ENCODE data around the gene LAMB3. TPM values are rescaled to one million over a fixed set of nuclear protein-coding genes. Genes with fewer than 3 reads are reported as not detected.

The LAMB3 gene
- total RNA-seq, 2 experiments from 2014 or later: 1.3 to 1.9 TPM

DNA sequence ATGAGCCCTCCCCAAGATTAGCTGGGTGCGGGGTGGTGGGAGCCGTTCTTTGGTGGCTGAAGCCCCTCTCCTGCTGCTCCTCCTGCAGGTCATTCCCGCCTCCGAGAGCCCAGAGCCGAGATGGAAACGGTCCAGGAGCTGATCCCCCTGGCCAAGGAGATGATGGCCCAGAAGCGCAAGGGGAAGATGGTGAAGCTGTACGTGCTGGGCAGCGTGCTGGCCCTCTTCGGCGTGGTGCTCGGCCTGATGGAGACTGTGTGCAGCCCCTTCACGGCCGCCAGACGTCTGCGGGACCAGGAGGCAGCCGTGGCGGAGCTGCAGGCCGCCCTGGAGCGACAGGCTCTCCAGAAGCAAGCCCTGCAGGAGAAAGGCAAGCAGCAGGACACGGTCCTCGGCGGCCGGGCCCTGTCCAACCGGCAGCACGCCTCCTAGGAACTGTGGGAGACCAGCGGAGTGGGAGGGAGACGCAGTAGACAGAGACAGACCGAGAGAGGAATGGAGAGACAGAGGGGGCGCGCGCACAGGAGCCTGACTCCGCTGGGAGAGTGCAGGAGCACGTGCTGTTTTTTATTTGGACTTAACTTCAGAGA is 23.4 kb upstream of the LAMB3 start:
- CTCF ChIA-PET: interaction anchor here (1.2 to 3.7 kb wide), 9 partner anchors 8 to 72 kb away, joined by 3 to 20 read pairs (median 6); no protein-coding TSS in a partner anchor
- POLR2A ChIA-PET: no interaction called here
- peaks cover 60% of the 10 kb centered on the region for H3K27me3 Mint-ChIP-seq
- H3K36me3 Mint-ChIP-seq (ENCODE audit: low read depth): peaks cover 4% of the 10 kb centered on the region
- H3K4me1 Mint-ChIP-seq: peaks cover 49% of the 10 kb centered on the region
- H3K9me3 Mint-ChIP-seq: peaks cover 3% of the 10 kb centered on the region
- DNase-seq: no peak
- H3K4me3 Mint-ChIP-seq: peak overlapping the region; percentile 53
- no peak overlapping the region for H3K27ac Mint-ChIP-seq

DNA sequence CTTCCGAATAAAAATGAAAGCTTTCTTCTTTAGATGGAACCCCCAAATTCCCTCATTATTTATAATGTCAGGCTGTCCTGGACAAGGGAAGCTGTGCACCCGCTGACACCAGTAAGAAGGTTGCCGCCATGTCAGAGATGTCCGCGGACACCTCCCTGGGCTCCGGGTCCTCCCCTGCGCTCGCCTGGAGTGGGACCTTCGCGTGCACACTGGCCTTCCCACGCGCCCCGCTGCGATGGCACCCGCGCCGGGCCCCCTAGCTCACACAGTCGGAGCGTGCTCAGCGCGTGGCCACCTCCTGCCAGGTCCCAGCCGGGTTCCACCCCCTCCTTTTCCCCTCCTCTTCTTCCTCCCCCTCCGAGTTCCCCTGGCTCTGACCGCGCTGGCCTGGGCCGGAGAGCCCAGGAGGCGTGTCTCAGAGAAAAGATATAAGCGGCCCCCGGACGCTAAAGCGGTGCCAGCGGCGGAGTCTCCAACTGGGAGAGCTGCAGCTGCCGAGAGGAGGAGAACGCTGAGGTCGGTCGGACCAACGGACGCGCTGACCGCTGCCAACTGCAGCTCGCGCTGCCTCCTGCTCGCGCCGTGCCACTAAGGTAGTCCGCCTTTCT is 22.8 kb upstream of the LAMB3 start, which contains the start of gene G0S2:
TSS of gene G0S2 (plus strand) at position 456 of the 608 bp plus-strand sequence. CDS start 273 bp downstream, outside the sequence.
- no peak within 1 kb of the TSS for H3K27ac Mint-ChIP-seq
- H3K36me3 Mint-ChIP-seq (ENCODE audit: low read depth): peaks cover 4% of the 10 kb centered on the region
- peaks cover 49% of the 10 kb centered on the region for H3K4me1 Mint-ChIP-seq
- H3K9me3 Mint-ChIP-seq: peaks cover 3% of the 10 kb centered on the region
- H3K4me3 Mint-ChIP-seq: peak within 1 kb of the TSS; percentile 53
- DNase-seq: no peak
- POLR2A ChIA-PET: no interaction called here
- CTCF ChIA-PET: interaction anchor here (1.2 to 3.7 kb wide), 10 partner anchors 9 to 73 kb away, joined by 3 to 20 read pairs (median 5); no protein-coding TSS in a partner anchor
- H3K27me3 Mint-ChIP-seq: peaks cover 54% of the 10 kb centered on the region

DNA sequence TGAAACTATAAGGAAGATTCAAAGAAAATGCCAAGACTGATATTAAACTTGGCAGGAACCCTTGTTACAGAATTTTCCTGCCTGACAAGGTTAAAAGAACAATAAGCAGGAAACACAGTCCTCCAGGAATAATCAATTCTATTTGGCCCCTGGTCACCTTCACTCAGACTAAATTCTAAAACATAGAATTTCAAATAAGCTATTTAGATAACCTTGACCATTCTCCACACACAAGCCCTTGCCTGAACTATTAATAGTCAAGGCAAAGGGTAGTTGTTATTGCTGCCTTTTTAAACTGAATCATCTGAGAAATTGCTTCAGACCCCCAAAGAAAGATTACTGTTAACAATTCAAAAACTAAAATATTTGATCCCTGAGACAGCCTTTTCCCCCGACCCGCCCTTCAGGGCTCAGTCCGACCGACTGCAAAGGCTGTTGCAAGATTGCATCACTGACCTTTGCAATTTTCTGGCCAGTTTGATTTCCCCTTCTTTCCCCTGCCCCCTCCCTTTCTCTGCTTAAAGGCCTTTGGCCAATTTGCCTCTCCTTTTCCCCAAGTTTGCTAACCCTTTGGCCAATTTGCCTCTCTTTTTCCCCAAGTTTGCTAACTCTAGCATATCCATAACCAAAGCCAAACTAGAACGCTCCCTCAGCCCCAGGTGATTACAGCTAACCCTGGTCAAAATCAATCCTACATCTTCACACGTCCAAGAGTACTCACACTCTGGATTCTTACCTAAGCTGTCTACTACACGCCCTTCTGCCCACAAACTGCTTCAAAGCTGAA is 21.6 kb upstream of the LAMB3 start:
- ChIA-PET POLR2A (no interaction called here), CTCF (interaction anchor here (0.6 to 3.7 kb wide), 10 partner anchors 11 to 122 kb away, joined by 3 to 20 read pairs (median 6); partner anchors contain the start of gene LAMB3)
- peaks cover 4% of the 10 kb centered on the region for H3K36me3 Mint-ChIP-seq (ENCODE audit: low read depth)
- H3K27ac Mint-ChIP-seq: peak overlapping the region; percentile 15
- H3K9me3 Mint-ChIP-seq: peaks cover 3% of the 10 kb centered on the region
- no peak for DNase-seq
- H3K27me3 Mint-ChIP-seq: peaks cover 43% of the 10 kb centered on the region
- H3K4me1 Mint-ChIP-seq: peaks cover 49% of the 10 kb centered on the region
- no peak overlapping the region for H3K4me3 Mint-ChIP-seq

DNA sequence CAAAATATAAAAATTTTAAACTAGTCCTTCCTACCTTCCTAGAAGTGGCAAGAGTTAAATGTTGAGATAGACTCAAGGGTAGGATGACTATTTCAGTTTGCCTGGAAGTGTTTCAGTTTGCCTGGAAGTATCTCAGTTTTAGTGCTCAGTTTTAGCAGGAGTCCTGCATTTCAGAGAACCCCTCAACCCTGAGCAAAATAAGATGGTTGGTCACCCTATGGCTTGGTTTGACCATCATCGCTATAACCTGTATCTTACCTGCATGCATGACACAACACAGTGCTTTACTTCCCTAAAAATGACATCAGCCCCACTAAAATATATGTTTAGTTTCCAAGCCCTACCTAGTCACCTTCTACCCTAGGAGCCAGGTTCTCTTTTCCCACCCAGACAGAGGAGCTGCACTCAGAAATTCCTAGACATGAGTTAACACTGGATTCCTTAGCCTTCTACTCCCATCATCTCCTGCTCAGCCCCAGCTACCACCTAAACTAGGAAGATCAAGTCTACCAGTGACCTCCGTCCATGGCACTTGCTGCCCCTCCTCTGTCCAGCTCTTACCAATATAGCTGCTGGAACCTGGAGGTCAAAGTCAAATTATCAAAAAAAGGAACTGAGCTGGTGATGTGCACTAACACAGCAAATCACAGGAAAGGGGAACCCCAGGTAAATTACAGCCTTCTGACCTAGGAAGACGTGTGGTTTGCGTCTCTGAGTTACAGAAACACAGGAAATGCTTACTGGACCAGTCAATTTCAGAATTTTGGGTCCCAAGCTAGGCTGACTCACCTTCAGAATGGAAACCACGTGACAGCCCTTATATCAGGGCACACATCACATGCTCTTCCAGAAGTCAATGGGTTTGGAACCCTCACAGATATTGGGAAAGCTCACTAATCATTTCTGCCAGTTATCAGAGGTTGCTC is 20.7 kb upstream of the LAMB3 start:
- Mint-ChIP-seq H3K4me3 (no peak overlapping the region), H3K9me3 (peaks cover 3% of the 10 kb centered on the region), H3K27me3 (peaks cover 36% of the 10 kb centered on the region), H3K4me1 (peaks cover 49% of the 10 kb centered on the region), H3K36me3 (ENCODE audit: low read depth) (peaks cover 4% of the 10 kb centered on the region), H3K27ac (peak overlapping the region; percentile 59)
- ChIA-PET POLR2A (no interaction called here), CTCF (interaction anchor here (0.6 to 3.7 kb wide), 5 partner anchors 14 to 53 kb away, joined by 3 to 20 read pairs (median 7); partner anchors contain the start of gene LAMB3)
- peak; percentile 47 for DNase-seq

DNA sequence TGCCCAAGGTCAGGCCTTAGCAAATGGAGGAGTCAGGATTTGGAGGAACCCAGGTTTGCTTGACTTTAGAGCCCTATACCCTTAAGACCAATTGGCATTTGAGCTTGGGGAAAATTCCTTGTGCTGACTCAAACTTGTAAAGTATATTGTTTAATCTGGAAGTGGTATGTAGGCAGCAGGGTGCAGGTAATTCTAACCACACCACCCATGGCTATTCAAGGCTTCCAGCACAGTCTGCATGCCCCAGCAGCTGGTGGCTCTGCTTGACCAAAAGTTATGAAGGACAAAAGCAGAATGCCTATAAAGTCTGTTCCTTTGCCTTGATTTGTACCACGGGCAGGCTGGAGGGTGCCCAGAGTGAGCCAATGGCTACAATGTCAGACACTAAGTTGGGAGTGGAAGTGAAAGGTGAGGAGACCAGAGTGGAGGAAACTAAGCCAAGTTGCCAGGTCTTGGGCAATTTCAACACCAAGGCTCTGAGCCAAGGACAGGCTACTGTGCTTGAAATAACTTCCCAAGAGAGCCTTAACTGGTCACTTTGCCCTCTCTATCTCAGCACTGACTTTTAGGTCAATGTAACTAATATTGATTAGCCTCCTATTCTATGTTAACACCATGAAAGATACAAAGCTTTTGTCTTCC is 18.3 kb upstream of the LAMB3 start:
- ChIA-PET CTCF (interaction anchor here (1.0 to 1.9 kb wide), 3 partner anchors 17 to 98 kb away, joined by 3 to 5 read pairs (median 5); no protein-coding TSS in a partner anchor), POLR2A (no interaction called here)
- no peak overlapping the region for H3K27ac Mint-ChIP-seq
- H3K36me3 Mint-ChIP-seq (ENCODE audit: low read depth): peaks cover 3% of the 10 kb centered on the region
- H3K4me1 Mint-ChIP-seq: peaks cover 43% of the 10 kb centered on the region
- no peak overlapping the region for H3K4me3 Mint-ChIP-seq
- peaks cover 3% of the 10 kb centered on the region for H3K9me3 Mint-ChIP-seq
- H3K27me3 Mint-ChIP-seq: peaks cover 14% of the 10 kb centered on the region
- no peak for DNase-seq

DNA sequence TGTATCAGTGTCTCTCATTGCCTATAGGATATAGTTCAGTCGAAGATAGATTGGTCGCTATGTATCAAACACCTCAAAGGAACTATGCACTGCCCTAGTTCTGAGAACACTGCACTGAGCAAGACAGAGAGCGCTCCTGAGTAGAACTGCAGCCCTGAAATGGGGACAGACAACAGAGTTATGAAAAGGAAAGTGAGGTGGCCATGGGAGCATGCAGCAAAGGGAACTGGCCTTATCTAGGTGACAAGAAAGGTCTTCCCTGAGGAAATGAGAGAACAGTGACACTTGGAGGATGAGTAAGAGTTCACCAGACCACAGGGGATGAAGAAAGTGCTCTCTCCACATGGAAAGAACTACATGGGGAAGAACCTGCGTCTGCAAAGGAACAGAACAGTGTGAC is 15.5 kb upstream of the LAMB3 start:
- Mint-ChIP-seq H3K36me3 (ENCODE audit: low read depth) (no peaks in the 10 kb centered on the region), H3K27me3 (no peaks in the 10 kb centered on the region), H3K4me1 (peaks cover 16% of the 10 kb centered on the region), H3K27ac (no peak overlapping the region), H3K9me3 (peaks cover 3% of the 10 kb centered on the region), H3K4me3 (no peak overlapping the region)
- ChIA-PET POLR2A (no interaction called here), CTCF (interaction anchor here (1.8 to 3.6 kb wide), 2 partner anchors 8 to 21 kb away, joined by 6 to 17 read pairs; partner anchors contain the start of gene G0S2)
- no peak for DNase-seq

DNA sequence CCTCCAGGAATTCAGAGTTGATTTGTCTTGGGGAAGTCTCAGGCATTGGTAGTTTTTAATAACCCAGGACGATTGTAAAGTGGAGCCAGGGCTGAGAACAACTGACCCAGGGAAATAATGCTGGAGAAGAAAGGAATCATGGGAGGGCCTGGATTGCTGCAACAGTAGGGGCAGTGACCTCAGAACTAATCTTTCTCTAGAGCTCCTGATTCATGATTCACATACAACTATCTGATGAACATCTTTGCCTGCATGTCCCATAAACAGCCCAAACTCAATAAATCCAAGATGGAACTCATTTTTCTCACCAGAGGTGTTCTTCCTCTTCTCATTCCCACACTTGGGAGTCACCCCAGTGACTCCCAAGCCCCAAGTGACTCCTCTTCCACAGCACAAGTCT is 14.9 kb upstream of the LAMB3 start:
- Mint-ChIP-seq H3K27me3 (no peaks in the 10 kb centered on the region), H3K4me3 (no peak overlapping the region), H3K9me3 (peaks cover 3% of the 10 kb centered on the region), H3K4me1 (peaks cover 12% of the 10 kb centered on the region), H3K27ac (no peak overlapping the region), H3K36me3 (ENCODE audit: low read depth) (no peaks in the 10 kb centered on the region)
- ChIA-PET POLR2A (no interaction called here), CTCF (interaction anchor here (0.8 to 3.6 kb wide), 5 partner anchors 9 to 54 kb away, joined by 3 to 17 read pairs (median 3); partner anchors contain the start of gene G0S2)
- DNase-seq: no peak

DNA sequence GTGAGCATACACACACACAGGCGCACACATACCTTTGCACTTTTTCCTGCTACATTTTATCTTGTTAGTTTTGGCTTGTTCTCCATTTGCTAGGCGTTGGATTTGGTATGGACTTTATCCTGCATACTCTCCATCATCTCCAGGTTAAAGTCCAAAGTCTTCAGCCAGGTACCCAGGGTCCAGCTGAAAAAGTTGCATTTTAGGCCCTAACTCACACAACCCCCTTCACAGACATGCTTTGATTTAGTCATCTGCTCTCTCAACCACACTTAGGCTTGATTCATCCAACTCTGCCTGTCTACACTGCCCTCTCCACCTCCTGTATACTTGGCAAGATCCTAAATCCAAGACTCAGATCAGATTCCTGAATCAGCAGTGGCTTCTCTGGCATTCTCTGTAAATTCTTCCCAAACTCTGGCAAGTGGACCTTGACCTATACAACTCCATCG is 10.7 kb upstream of the LAMB3 start:
- CTCF ChIA-PET: no interaction called here
- no peaks in the 10 kb centered on the region for H3K9me3 Mint-ChIP-seq
- no peaks in the 10 kb centered on the region for H3K36me3 Mint-ChIP-seq (ENCODE audit: low read depth)
- no peak overlapping the region for H3K4me3 Mint-ChIP-seq
- POLR2A ChIA-PET: no interaction called here
- no peak overlapping the region for H3K27ac Mint-ChIP-seq
- H3K4me1 Mint-ChIP-seq: peaks cover 14% of the 10 kb centered on the region
- no peak for DNase-seq
- H3K27me3 Mint-ChIP-seq: no peaks in the 10 kb centered on the region

DNA sequence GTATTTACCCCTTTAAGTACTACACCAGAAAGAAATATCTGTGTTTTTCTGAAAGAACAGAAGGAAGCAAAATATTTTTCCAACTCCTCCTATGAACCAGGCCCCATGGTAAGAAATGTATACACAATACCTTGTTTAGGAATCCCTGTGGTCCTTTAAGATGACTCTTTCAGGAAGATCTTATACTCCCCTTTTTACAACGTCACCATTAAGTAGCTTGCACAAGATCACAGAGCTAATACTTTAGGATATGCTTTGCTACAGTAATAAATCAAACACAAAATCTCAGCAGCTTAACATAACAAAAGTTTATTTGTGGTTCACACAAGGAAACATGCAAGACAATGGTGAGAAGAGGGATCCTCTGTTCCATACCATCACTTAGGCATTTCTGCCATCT is 8.8 kb upstream of the LAMB3 start:
- no peak for DNase-seq
- CTCF ChIA-PET: interaction anchor here (0.6 to 5.9 kb wide), 5 partner anchors 12 to 1787 kb away, joined by 3 to 20 read pairs (median 4); partner anchors contain the start of genes CAMK1G and G0S2
- Mint-ChIP-seq H3K27ac (no peak overlapping the region), H3K9me3 (no peaks in the 10 kb centered on the region), H3K27me3 (no peaks in the 10 kb centered on the region), H3K4me3 (no peak overlapping the region), H3K4me1 (peaks cover 14% of the 10 kb centered on the region), H3K36me3 (ENCODE audit: low read depth) (no peaks in the 10 kb centered on the region)
- POLR2A ChIA-PET: no interaction called here

DNA sequence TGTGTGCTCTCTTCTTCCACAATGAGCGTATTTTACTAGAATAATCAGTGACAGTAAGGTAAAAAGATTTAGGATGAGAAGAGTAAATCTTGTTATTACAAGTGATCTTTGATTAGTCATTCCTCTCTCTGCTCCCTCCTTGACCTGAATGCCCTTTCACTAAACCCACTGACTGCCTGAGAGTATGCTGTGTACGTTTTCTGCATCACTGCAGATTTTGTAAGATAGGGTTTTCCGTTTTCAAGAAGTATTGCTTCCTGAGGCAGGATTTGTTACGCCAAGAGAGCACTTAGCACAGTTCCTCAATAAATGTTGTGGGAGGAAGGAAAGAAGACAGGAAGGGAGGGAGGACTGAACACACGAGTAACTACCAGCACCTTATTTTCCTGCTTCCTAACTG is 7.7 kb upstream of the LAMB3 start:
- Mint-ChIP-seq H3K27ac (no peak overlapping the region), H3K4me3 (no peak overlapping the region), H3K9me3 (no peaks in the 10 kb centered on the region), H3K4me1 (peaks cover 14% of the 10 kb centered on the region), H3K27me3 (no peaks in the 10 kb centered on the region), H3K36me3 (ENCODE audit: low read depth) (no peaks in the 10 kb centered on the region)
- CTCF ChIA-PET: interaction anchor here (1.2 to 5.9 kb wide), 2 partner anchors 11 to 14 kb away, joined by 3 to 20 read pairs; partner anchors contain the start of gene G0S2
- POLR2A ChIA-PET: no interaction called here
- no peak for DNase-seq

DNA sequence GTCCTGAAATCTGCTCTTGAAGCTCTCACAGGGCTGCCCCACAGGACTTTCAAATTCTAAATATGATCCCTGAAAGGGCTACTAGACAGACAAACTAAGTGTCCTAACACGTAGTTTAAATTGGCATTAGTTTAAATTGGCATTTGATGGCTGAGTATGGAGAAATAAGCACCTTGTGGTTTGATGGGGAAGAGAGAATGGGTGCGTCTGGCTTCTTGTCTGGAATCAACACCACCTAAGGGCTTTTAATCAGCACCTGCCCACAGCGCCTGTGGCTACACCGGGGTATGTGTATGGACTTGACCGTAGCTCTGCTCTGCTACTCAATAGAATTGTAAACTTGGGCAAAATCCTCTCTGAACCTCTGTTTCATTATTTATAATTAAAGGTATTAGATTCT is 5.7 kb upstream of the LAMB3 start:
- Mint-ChIP-seq H3K36me3 (ENCODE audit: low read depth) (no peaks in the 10 kb centered on the region), H3K4me1 (peaks cover 18% of the 10 kb centered on the region), H3K27ac (no peak overlapping the region), H3K4me3 (no peak overlapping the region), H3K9me3 (no peaks in the 10 kb centered on the region), H3K27me3 (no peaks in the 10 kb centered on the region)
- ChIA-PET POLR2A (interaction anchor here (0.6 kb wide), 1 partner anchor 1286 kb away, joined by 4 read pairs; no protein-coding TSS in a partner anchor), CTCF (interaction anchor here (1.0 to 5.9 kb wide), 3 partner anchors 16 to 42 kb away, joined by 3 to 20 read pairs (median 3); partner anchors contain the start of gene G0S2)
- no peak for DNase-seq
